ENCODE results near the gene WAC. TPM values are rescaled to one million over a fixed set of nuclear protein-coding genes. Genes with fewer than 3 reads are reported as not detected.

Gene WAC
- total and polyA plus RNA-seq, 2 experiments from 2014 or later = 59.4 to 116 TPM

GRCh38 chr10:28564905-28565304 lies 32.0 kb downstream of the WAC start (continued):
- no peak for TF ChIP-seq ZNF462 (CRISPR knock-in tag; IDR thresholded peaks at IDR 0.05)
- no peak for TF ChIP-seq ZNF331 (CRISPR knock-in tag; IDR thresholded peaks at IDR 0.05; ENCODE audit: low read depth)
- TF ChIP-seq CREB1 (CRISPR knock-in tag; IDR thresholded peaks at IDR 0.05; ENCODE audit: low read depth) = no peak

GRCh38 chr10:28566458-28567015 lies 33.6 kb downstream of the WAC start:
- Mint-ChIP-seq H3K36me3 (ENCODE audit: low read depth) (peaks cover 31% of the 10 kb centered on the region; the same call in 2 of the 3 replicates), H3K4me3 (no peak overlapping the region), H3K4me1 (peaks cover 9% of the 10 kb centered on the region; the same call in 2 of the 3 replicates), H3K27me3 (ENCODE audit: insufficient read depth, low read depth, poor library complexity) (no peaks in the 10 kb centered on the region), H3K27ac (no peak overlapping the region), H3K9me3 (no peaks in the 10 kb centered on the region)
- H3K79me2 ChIP-seq (replicated peaks; ENCODE audit: insufficient read depth) = peaks cover 100% of the 10 kb centered on the region
- no peaks in the 10 kb centered on the region for H3K9me2 ChIP-seq (ENCODE audit: insufficient read depth)
- H3F3A ChIP-seq (replicated peaks; ENCODE audit: low read depth) = no peaks in the 10 kb centered on the region
- no peaks in the 10 kb centered on the region for H3K27me3 ChIP-seq (ENCODE audit: insufficient read depth)
- DNase-seq (ENCODE audit: low spot score) = no peak
- no peak overlapping the region for H3K27ac ChIP-seq (ENCODE audit: low read depth)
- H3K4me1 ChIP-seq (ENCODE audit: insufficient read depth) = peaks cover 10% of the 10 kb centered on the region; the same call in 1 of the 2 replicates
- H3K4me3 ChIP-seq = no peak overlapping the region
- H3K36me3 ChIP-seq (ENCODE audit: insufficient read depth) = peaks cover 8% of the 10 kb centered on the region; the same call in 1 of the 2 replicates
- peaks cover 86% of the 10 kb centered on the region for H4K20me1 ChIP-seq (replicated peaks; ENCODE audit: insufficient read depth)
- ATAC-seq = no peak
- no peak overlapping the region for H2AFZ ChIP-seq
- no peak overlapping the region for H3K4me2 ChIP-seq
- TF ChIP-seq REST (IDR thresholded peaks at IDR 0.05; ENCODE audit: unreplicated experiment) = no peak
- no peak for TF ChIP-seq NANOG (IDR thresholded peaks at IDR 0.05; ENCODE audit: borderline replicate concordance)
- no peak for TF ChIP-seq POLR2AphosphoS5 (IDR thresholded peaks at IDR 0.05; ENCODE audit: low read depth)
- no peak for TF ChIP-seq EZH2phosphoT487 (IDR thresholded peaks at IDR 0.05; ENCODE audit: unreplicated experiment)
